Urinary bladder (tissue), 4 donors: ENCODE measurements around the gene ACTN1. TPM values are rescaled to one million over a fixed set of nuclear protein-coding genes. Genes with fewer than 3 reads are reported as not detected.

Experiments used
- DNase-seq: peaks from one replicate; pipeline ENCODE4 v3.0.0-alpha.2; 2015; ENCODE audit errors: extremely low spot score
- H3K27ac ChIP-seq: one replicate; pipeline ENCODE4 v1.5.1; 2013; ENCODE audit warnings: low read depth, mild to moderate bottlenecking, moderate library complexity
- H3K36me3 ChIP-seq: one replicate; pipeline ENCODE4 v1.6.1; 2013; ENCODE audit warnings: mild to moderate bottlenecking, moderate library complexity; ENCODE audit not compliant: insufficient read depth
- H3K4me1 ChIP-seq: one replicate; pipeline ENCODE4 v1.6.1; 2013; ENCODE audit warnings: mild to moderate bottlenecking, moderate library complexity; ENCODE audit not compliant: insufficient read depth
- H3K4me3 ChIP-seq: one replicate; pipeline ENCODE4 v1.5.1; 2013; ENCODE audit warnings: low read depth, low read length
- WGBS: extraction: QIAGEN DNeasy Blood & Tissue Kit; methylation state at CpG from one replicate; pipeline ENCODE4 v1.1.7; 2013; 5-methylcytosine and 5-hydroxymethylcytosine counted together
- polyA plus RNA-seq: library from polyadenylated mRNA; stranded (reverse); fragments of 200-250 nt; gene quantifications from one replicate; pipeline ENCODE4 v1.2.3, GENCODE V29; 2013
- small RNA-seq: library from RNA; depleted of rRNA; stranded (forward); fragments of <200 nt; gene quantifications from one replicate; pipeline ENCODE3, GENCODE V24; 2014
- total RNA-seq: library from RNA; depleted of rRNA; stranded (reverse); fragments of >200 nt; gene quantifications from one replicate; pipeline ENCODE4 v1.2.3, GENCODE V29; 2014
- donor health status: healthy with polysubstance abuse.
- donor health status: healthy.

ACTN1 gene
- total and polyA plus RNA-seq, 2 donors = 150 to 723 TPM

DNA sequence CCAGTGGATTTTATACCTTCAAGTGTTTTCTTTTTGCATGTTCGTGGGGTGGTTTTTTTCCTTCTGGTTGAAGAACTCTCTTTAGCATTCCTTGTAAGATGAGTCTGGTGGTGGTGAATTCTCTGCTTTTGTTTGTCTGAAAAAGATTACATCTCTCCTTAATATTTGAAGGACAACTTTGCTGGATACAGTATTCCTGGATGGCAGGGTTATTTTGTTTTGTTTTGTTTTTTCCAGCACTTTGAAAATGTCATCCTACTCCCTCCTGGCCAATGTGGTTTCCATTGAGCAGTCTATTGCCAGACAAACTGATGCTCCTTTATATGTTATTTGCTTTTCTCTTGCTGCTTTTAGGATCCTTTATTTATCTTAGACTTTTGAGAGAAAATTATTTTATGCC, 143.0 kb downstream of the ACTN1 start:
- Histone ChIP-seq H3K36me3 (no peaks in the 10 kb centered on the region), H3K27ac (no peak overlapping the region), H3K4me1 (no peaks in the 10 kb centered on the region), H3K4me3 (no peak overlapping the region)
- WGBS = 95% methylated on average over 1 of the region's 1 CpG
- no peak for DNase-seq

GRCh38 chr14:68834816-68835215, 144.3 kb downstream of the ACTN1 start:
- DNase-seq = no peak
- no peaks in the 10 kb centered on the region for H3K4me1 ChIP-seq
- H3K4me3 ChIP-seq = no peak overlapping the region
- WGBS = 78% methylated on average over 6 of the region's 6 CpGs
- H3K27ac ChIP-seq = no peak overlapping the region
- H3K36me3 ChIP-seq = no peaks in the 10 kb centered on the region

- no peak for DNase-seq
- Histone ChIP-seq H3K4me3 (no peak overlapping the region), H3K36me3 (no peaks in the 10 kb centered on the region), H3K4me1 (no peaks in the 10 kb centered on the region), H3K27ac (no peak overlapping the region)
Observed at GRCh38 chr14:68828698-68829097, 150.4 kb downstream of the ACTN1 start.

DNA sequence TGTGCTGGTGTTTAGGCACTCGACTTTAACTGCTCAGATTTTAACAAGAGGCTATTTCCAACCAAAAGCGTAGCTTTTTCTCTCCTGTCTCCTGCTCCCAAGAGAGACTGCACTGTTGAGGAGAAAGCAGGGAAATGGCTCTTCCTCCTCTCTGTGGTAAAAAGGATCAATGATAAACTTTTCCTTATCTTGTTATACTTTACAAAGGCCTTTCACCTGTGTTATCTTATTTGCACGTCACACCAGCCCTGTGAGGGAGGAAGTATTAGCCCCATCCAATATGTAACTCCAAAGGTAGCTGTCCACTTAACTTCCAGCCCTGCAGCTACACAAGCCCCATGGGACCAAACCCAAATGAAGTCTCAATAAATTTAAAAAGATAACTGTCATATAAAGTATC, 153.4 kb downstream of the ACTN1 start:
- no peak for DNase-seq
- H3K4me3 ChIP-seq = no peak overlapping the region
- 88% methylated on average over 3 of the region's 3 CpGs for WGBS
- H3K27ac ChIP-seq = no peak overlapping the region
- no peaks in the 10 kb centered on the region for H3K4me1 ChIP-seq
- no peaks in the 10 kb centered on the region for H3K36me3 ChIP-seq

- no peaks in the 10 kb centered on the region for H3K36me3 ChIP-seq
- H3K4me1 ChIP-seq = no peaks in the 10 kb centered on the region
- DNase-seq = no peak
- H3K4me3 ChIP-seq = no peak overlapping the region
- no peak overlapping the region for H3K27ac ChIP-seq
- WGBS = 37% methylated on average over 11 of the region's 11 CpGs
Observed at GRCh38 chr14:68824517-68825347, 154.4 kb downstream of the ACTN1 start.

DNA sequence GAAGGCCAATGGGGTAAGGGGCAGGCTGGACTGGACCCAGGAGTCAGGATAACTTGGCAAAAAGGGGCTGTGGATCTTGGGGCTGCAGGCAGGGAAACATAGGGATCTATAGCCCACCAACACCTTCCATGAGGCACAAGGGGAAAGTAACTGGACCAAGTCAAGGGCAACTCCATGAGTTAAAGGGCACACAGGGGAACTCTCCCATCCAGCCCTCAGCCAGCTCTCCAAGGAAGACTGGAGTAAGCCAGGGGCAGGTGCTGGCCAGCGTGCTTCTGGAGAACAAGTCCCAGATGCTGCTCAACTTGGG, 154.9 kb downstream of the ACTN1 start:
- no peaks in the 10 kb centered on the region for H3K4me1 ChIP-seq
- no peak overlapping the region for H3K4me3 ChIP-seq
- no peak overlapping the region for H3K27ac ChIP-seq
- 100% methylated on average over 1 of the region's 1 CpG for WGBS
- DNase-seq = no peak
- no peaks in the 10 kb centered on the region for H3K36me3 ChIP-seq

Small RNAs within 50 kb of the gene (small RNA-seq; reads per million reads assigned to genes)
- gene BANF1P1 (not detected), gene HMGN1P3 (not detected), gene RPS29P1 (not detected)

Other genes with a start within 250 kb of the ACTN1 start
- 82.2 TPM for gene ZFP36L1, start 186.2 kb downstream of the ACTN1 start, total RNA-seq
- 653 TPM for gene ZFP36L1, start 186.2 kb downstream of the ACTN1 start, polyA plus RNA-seq
- gene DCAF5, start 173.8 kb upstream of the ACTN1 start, total RNA-seq = 28.8 TPM
- gene DCAF5, start 173.8 kb upstream of the ACTN1 start, polyA plus RNA-seq = 35.5 TPM
- 18.6 TPM for gene EXD2, start 212.2 kb upstream of the ACTN1 start, total RNA-seq
- 17.1 TPM for gene EXD2, start 212.2 kb upstream of the ACTN1 start, polyA plus RNA-seq